Activated naive CD8-positive, alpha-beta T cell treated with anti-CD3 and anti-CD28 coated beads, Interleukin-2, amount 10 ng/mL, durations not matched to agents 7 days and 5 days (primary cell): ENCODE data around the gene CDCA4. TPM values are rescaled to one million over a fixed set of nuclear protein-coding genes. Genes with fewer than 3 reads are reported as not detected.

Source experiments
- ATAC-seq: fragments of 150-1000 bp; cut with Tn5 transposase; one replicate; pipeline ENCODE4 v1.10.0; 2021; ENCODE audit warnings: low read depth, moderate library complexity
- POLR2A ChIA-PET: fragments of 350-600 bp; sonication (Branson Sonifier 250); formaldehyde crosslinking; loops from one replicate; lab custom pipeline; 2021; ENCODE audit warnings: antibody characterized with exemption; lab: Charles Lee
- DNase-seq: peaks from one replicate; pipeline ENCODE4 v3.0.0; 2021
- H3K27ac Mint-ChIP-seq: one replicate; pipeline ENCODE4 v1.8.0; 2022; ENCODE audit warnings: mild to moderate bottlenecking, mixed read lengths
- H3K27me3 Mint-ChIP-seq: one replicate; pipeline ENCODE4 v1.8.0; 2022; ENCODE audit warnings: mild to moderate bottlenecking, moderate library complexity, mixed read lengths
- H3K36me3 Mint-ChIP-seq: one replicate; pipeline ENCODE4 v1.8.0; 2021; ENCODE audit warnings: mild to moderate bottlenecking, mixed read lengths
- H3K4me1 Mint-ChIP-seq: one replicate; pipeline ENCODE4 v1.8.0; 2021; ENCODE audit warnings: mixed read lengths
- H3K4me3 Mint-ChIP-seq: one replicate; pipeline ENCODE4 v1.8.0; 2022; ENCODE audit warnings: mild to moderate bottlenecking, moderate library complexity, mixed read lengths
- H3K9me3 Mint-ChIP-seq: one replicate; pipeline ENCODE4 v1.8.0; 2021; ENCODE audit warnings: mixed read lengths
- total RNA-seq, 2 experiments: library from RNA; stranded (reverse); gene quantifications; one replicate each; pipeline ENCODE4 v1.2.3, GENCODE V29; 2021

Gene CDCA4
- total RNA-seq, 2 experiments from 2014 or later = 51.7 to 53.3 TPM

DNA sequence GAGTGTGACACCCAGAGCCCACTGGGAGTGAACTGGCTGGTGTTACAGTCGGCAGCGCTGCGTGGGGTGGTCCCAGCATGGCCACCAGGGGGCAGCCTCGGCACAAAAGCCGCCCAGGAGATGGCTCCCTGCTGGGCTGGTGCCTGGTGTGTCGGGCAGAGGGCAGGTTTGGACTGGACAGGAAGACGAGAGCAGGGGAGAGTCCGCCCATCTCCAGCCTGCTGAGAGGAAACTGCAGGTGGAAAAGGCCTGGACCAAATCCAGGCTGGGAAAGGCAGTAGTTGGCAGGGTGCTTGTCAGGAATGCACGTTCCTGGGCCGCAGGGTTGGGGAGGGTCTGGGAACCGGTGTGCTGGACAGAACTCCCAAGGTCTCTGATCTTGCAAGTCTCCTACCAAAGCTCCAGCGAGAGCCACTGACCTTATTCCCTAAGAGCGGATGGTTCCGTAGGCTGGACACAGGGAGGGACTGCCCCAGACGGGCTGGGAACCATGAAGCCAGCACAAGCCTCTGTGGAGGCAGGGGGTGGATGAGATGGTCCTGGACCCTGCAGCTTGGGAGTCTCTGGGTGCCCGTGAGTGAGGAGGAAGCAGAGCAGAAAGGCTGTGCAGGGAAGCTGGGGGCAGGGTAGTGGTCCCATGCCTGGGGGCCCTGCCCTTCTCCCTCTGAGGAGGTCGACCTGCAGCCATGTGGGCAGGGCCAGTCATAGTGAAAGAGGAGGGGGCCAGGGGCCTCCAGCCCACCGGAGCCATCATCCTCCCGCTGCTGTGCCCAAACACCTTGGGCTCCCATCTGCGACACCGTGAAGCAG is 44.5 kb downstream of the CDCA4 start:
- ATAC-seq (peak; percentile 84), DNase-seq (peak; percentile 92)
- Mint-ChIP-seq H3K27me3 (peaks cover 30% of the 10 kb centered on the region), H3K9me3 (no peaks in the 10 kb centered on the region), H3K36me3 (no peaks in the 10 kb centered on the region), H3K4me3 (peak overlapping the region; percentile 15), H3K4me1 (peaks cover 11% of the 10 kb centered on the region), H3K27ac (no peak overlapping the region)
- POLR2A ChIA-PET = interaction anchor here (0.6 to 1.2 kb wide), 2 partner anchors 42 to 68 kb away, joined by 3 read pairs; no protein-coding TSS in a partner anchor

DNA sequence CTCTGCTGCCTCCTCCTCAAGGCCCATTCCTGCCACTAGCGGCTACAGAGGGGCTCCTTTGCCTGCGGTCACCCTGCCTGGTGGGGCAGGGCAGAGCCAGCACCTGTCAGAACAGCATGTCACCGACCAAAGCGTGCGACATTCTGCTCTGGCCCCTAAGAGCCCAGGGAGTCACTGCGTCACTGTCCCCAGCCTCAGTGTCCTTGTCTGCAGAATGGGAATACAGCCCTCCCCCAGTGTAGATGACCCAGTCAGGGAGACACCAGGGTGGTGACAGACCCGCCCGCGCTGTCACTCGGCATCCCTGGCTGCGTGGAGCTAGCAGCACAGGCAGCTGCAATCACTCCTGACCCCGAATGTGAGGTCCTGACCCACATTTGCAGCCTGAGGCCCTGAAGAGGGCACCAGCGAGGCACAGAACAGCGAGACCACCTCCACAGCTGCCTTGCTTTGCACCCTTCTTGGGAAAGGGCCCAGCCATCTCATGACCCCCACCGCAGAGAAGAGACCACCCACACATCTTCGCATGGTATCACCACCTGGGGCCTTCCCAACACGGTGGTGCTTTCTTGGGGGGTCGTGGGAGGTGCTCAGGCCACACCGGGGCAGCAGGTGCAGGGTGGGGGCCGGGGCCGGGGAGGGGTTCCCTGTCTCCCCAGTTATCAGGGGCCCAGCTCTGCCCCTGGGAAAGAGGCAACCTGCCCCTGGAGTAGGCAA is 45.2 kb downstream of the CDCA4 start:
- H3K4me3 Mint-ChIP-seq = no peak overlapping the region

DNA sequence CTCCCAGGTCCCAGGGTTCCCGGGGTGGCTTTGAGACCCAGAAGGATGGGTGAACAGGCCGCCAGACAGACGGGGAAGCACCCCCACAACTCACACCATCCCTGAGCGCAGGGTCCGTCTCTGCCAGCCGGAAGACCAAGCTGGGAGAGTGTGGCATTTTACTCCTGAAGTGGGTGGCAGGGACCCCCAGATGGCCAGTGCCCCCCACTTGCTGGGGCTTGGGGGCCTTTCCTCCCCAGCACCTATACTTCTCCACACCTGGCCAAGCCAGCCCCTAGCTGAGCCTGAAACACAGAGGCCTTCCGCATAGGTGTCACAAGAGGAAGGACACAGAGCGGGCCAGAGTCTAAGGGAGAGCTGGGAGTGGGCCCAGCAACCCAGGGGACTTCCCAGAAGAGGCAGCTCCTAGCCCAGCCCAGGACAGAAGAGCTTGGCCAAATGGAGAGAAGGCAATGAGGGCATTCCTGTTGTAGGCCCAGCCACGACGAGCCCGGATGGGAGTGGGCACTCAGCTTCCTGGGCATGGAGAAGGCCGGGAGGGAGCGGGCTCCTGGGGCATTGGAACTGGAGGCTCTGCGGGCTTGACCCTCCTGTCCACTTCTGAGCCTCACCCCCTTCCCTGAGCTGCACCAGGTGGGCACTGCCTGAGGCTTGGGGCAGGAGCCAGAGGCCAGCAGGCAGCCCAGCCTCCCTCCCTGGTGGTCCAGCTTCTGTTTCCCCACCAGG is 46.1 kb downstream of the CDCA4 start:
- ATAC-seq (no peak), DNase-seq (no peak)
- no peaks in the 10 kb centered on the region for H3K36me3 Mint-ChIP-seq
- peaks cover 29% of the 10 kb centered on the region for H3K27me3 Mint-ChIP-seq
- no peak overlapping the region for H3K4me3 Mint-ChIP-seq
- H3K9me3 Mint-ChIP-seq = no peaks in the 10 kb centered on the region
- peaks cover 10% of the 10 kb centered on the region for H3K4me1 Mint-ChIP-seq
- POLR2A ChIA-PET = interaction anchor here (0.7 kb wide), 1 partner anchor 71 kb away, joined by 4 read pairs; no protein-coding TSS in a partner anchor
- no peak overlapping the region for H3K27ac Mint-ChIP-seq

More for the DNA sequence above, 45.2 kb downstream of the CDCA4 start:
- Mint-ChIP-seq H3K27me3 (peaks cover 30% of the 10 kb centered on the region), H3K4me1 (peaks cover 11% of the 10 kb centered on the region), H3K36me3 (no peaks in the 10 kb centered on the region), H3K27ac (no peak overlapping the region), H3K9me3 (no peaks in the 10 kb centered on the region)
- DNase-seq (no peak), ATAC-seq (peak; percentile 17)
- POLR2A ChIA-PET = interaction anchor here (1.2 kb wide), 1 partner anchor 43 kb away, joined by 3 read pairs; no protein-coding TSS in a partner anchor

DNA sequence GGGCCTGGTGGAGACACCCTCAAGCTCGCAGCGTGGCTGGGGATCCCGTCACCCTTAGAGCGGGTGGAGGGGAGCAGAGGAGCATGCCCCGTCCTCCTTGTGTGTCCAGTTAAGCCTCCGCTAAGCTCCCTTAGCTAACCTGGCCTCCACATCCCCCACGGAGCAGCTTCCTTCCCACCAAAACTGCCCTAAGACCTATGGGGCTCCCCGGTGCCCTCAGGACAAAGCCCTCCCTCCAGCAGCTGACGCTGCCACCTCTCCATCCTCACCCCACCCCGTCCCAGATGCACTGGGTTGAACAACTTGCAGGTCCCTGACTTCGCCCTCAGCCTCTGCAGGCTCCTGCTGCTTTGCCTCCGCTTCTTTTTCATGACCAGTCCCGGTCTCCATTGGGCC is 46.7 kb downstream of the CDCA4 start:
- DNase-seq (no peak), ATAC-seq (no peak)
- Mint-ChIP-seq H3K27me3 (peaks cover 24% of the 10 kb centered on the region), H3K9me3 (no peaks in the 10 kb centered on the region), H3K4me1 (peaks cover 8% of the 10 kb centered on the region), H3K27ac (no peak overlapping the region), H3K36me3 (no peaks in the 10 kb centered on the region), H3K4me3 (no peak overlapping the region)
- POLR2A ChIA-PET = no interaction called here

DNA sequence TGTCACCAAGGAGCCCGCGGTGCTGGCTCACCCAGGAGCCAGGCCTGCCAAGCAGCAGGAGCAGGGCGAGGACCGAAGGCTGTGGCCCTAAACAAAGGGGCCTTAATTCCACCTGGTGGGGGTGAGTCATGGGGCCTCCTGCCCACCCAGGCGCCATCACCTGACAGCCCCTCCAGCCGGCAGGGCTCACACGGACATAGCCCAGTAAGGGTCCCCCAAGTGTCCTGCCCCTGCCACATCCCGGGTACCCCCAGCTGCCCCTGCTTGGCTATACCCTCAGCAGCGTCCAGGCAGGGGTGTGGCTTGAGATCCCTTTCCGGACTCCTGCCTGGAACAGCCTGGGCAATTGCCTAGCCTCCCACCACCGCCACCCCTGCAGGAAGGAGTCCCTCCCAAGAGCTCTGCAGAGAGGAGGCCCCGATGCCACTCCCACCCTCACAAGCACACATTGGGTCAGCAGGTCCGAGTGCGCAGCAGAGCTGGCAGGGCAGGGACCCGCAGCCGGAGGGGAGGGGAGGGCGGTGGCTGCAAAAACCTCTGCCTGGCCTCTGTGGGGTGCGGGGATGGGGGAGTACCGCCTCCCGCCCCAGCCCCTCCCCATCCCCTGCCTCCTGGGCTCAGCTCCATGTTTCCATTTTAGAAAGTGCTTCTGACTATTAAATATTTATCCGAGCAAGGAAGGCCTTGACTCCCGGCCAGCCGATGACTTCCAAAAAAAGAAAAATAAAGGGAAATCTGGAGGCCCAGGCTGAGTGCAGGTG is 47.3 kb downstream of the CDCA4 start:
- peaks cover 21% of the 10 kb centered on the region for H3K27me3 Mint-ChIP-seq
- no peaks in the 10 kb centered on the region for H3K36me3 Mint-ChIP-seq
- no peaks in the 10 kb centered on the region for H3K9me3 Mint-ChIP-seq
- H3K4me1 Mint-ChIP-seq = peaks cover 8% of the 10 kb centered on the region
- POLR2A ChIA-PET = no interaction called here
- no peak for DNase-seq
- no peak for ATAC-seq
- no peak overlapping the region for H3K4me3 Mint-ChIP-seq
- no peak overlapping the region for H3K27ac Mint-ChIP-seq

DNA sequence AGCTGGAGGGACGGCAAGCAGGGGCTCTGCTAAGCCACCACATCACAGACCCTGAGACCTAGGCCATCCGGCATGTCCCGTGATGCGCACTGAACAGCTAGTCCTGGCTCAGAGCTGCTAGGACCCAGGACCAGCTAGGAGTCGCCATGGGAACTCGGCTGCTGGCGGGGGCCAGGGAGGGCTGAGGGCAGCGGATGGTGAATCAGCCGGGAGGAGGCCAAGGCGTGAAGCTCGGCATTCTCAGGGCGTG is 47.8 kb downstream of the CDCA4 start:
- no peak for DNase-seq
- no peak for ATAC-seq
- POLR2A ChIA-PET = no interaction called here

DNA sequence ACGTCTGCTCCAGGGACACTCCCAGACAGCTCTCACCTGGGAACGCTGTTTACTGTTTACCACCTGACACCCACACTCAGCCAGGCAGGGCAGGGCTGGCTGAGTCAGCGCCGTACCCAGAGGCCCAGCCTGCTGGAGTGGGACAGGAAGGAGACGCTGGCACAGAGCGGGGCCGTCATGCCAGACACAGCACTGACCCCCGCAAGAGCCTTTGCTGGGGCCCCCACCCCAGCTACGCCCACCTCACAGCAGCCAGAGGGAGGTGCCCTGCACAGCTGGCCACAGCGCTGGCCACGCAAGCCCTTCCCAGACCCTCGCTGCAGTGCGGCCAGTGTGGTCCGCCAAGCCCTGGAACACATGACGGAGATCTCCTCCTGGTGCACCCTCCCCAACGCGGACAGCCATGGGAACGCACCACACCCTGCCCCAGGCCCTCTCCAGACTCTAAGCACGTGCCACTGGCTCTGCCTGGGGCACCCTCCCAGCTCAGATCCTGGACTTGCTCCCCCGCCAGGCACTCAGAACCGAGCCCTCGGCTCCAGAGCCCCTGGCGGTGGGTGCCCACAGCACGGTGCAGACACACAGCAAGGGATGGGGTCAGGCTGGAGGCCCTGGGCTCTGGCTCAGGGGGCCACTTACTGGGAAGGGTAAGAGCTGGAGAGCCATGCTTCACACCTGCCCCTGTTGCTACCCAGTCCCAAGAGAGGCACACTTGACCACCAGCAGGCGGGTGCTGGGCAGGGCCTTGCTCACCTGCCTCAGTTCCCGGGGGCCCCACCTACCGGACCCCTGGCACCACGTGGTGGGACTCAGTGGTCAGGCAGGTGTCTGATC is 48.4 kb downstream of the CDCA4 start:
- Mint-ChIP-seq H3K9me3 (no peaks in the 10 kb centered on the region), H3K36me3 (no peaks in the 10 kb centered on the region), H3K4me3 (no peak overlapping the region), H3K4me1 (peaks cover 5% of the 10 kb centered on the region), H3K27me3 (peaks cover 25% of the 10 kb centered on the region), H3K27ac (no peak overlapping the region)
- POLR2A ChIA-PET = no interaction called here
- ATAC-seq = no peak
- DNase-seq = no peak

More for the DNA sequence above, 47.8 kb downstream of the CDCA4 start:
- no peaks in the 10 kb centered on the region for H3K9me3 Mint-ChIP-seq
- H3K27ac Mint-ChIP-seq = no peak overlapping the region
- H3K27me3 Mint-ChIP-seq = peaks cover 22% of the 10 kb centered on the region
- H3K4me1 Mint-ChIP-seq = peaks cover 7% of the 10 kb centered on the region
- no peak overlapping the region for H3K4me3 Mint-ChIP-seq
- no peaks in the 10 kb centered on the region for H3K36me3 Mint-ChIP-seq

DNA sequence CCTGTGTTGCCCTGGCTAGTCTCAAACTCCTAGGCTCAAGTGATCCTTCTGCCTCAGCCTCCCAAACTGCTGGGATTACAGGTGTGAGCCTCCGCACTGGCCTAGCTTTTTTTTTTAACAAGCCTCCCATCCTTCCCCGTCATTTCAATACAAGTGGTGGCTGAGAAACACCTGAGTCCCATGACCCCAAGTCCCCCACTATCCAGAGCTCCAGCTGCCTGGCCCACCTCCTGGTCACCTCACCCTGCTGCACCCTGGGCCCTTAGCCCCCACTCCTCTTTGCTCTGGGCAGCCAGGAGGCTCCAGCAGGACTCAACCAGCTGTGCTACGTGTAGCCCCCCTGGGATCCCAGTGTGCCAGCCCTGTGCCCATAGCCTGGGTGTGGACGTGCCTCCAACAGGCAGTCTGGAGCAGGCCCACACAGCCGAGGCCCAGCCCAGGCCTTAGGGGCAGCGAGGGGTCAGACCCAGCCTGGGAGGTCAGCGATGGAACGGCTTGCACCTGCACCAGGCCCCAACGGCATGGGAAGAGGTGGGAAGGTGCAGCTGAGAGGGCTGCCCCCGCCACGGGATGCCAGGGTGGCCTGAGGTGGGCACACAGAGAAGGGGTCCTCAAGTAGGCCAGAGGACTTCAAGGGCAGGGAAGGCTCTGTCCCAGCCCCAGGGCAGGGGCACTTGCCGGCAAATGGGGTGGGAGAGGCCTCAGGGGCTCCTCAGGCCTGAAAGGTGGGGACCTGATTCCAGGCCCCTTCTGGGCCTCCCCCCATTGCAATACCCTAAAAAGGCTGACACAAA is 49.2 kb downstream of the CDCA4 start:
- H3K4me1 Mint-ChIP-seq = peaks cover 5% of the 10 kb centered on the region
- ATAC-seq (no peak), DNase-seq (no peak)
- H3K27ac Mint-ChIP-seq = no peak overlapping the region
- H3K4me3 Mint-ChIP-seq = no peak overlapping the region
- peaks cover 21% of the 10 kb centered on the region for H3K27me3 Mint-ChIP-seq
- H3K36me3 Mint-ChIP-seq = no peaks in the 10 kb centered on the region
- POLR2A ChIA-PET = no interaction called here
- H3K9me3 Mint-ChIP-seq = no peaks in the 10 kb centered on the region

DNA sequence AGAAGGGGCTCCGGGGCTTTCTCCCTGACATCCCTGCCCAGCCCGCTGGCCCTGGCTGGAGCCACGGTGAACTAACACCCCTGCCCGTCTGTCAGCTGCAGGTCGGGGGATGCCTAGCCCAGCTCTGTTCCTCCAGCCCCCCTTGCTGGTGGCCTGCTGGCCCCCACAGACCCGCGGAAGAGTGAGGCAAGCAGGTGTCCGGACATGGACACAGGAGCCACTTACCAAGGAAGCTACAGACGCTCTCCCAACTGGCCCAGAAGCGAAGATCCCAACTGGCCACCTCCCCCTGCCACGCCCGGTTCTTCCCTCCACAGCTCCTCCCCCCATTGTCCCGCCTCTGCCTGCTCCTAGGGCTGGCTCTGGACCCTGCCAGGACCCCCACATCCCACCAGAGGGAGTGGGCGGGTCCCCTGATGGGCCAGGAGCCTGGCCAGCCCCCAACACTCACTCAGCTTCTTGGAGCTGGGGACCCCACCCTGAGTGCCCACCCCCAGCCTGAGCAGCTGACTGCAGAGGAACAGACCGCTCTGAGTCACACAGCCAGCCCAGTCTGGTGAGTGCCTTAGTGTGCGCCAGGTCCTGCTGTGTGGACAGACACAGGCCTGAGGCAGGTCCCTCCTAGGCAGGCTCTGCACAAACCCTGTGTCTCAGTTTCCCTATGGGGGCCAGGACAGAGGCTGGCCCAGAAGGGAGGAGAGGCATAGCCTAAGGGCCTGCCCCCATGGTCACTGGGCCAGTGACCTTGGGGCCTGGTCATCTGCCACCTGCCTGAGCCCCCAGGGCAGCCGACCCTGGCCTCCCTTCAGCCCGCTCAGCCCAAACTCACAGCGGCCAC is 50.4 kb downstream of the CDCA4 start:
- H3K27ac Mint-ChIP-seq = no peak overlapping the region
- no peaks in the 10 kb centered on the region for H3K9me3 Mint-ChIP-seq
- no peaks in the 10 kb centered on the region for H3K36me3 Mint-ChIP-seq
- no peaks in the 10 kb centered on the region for H3K4me1 Mint-ChIP-seq
- DNase-seq = no peak
- ATAC-seq = no peak
- no peak overlapping the region for H3K4me3 Mint-ChIP-seq
- POLR2A ChIA-PET = no interaction called here
- peaks cover 21% of the 10 kb centered on the region for H3K27me3 Mint-ChIP-seq

DNA sequence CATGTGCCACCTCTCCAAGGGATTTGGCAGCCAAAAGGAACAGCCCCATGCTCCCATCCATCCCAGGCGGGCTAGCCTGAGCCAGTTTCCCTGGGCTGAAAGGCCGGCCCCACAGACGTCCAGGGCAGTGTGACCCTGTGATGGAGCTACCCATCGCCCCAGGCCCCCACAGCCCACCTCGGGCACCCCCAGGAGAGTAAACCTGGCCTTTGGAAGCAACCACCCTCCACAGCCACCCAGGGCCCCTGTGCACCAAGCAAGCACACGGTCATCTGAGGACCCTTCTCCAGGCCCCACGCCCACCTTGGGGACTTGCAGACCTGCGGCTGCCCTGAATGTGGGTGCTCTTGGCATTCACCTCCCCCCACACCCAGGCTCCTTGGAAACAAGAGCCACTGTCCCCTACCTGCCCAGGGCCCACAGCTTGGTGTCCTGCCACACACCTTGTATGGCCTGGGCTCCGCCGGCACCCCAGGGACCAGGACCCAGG is 51.1 kb downstream of the CDCA4 start:
- no peak overlapping the region for H3K4me3 Mint-ChIP-seq
- H3K9me3 Mint-ChIP-seq = no peaks in the 10 kb centered on the region
- POLR2A ChIA-PET = no interaction called here
- H3K4me1 Mint-ChIP-seq = no peaks in the 10 kb centered on the region
- no peak overlapping the region for H3K27ac Mint-ChIP-seq
- no peaks in the 10 kb centered on the region for H3K36me3 Mint-ChIP-seq
- ATAC-seq = no peak
- peaks cover 21% of the 10 kb centered on the region for H3K27me3 Mint-ChIP-seq
- no peak for DNase-seq
